ENCODE results near the gene SPO11.

SPO11 gene

DNA sequence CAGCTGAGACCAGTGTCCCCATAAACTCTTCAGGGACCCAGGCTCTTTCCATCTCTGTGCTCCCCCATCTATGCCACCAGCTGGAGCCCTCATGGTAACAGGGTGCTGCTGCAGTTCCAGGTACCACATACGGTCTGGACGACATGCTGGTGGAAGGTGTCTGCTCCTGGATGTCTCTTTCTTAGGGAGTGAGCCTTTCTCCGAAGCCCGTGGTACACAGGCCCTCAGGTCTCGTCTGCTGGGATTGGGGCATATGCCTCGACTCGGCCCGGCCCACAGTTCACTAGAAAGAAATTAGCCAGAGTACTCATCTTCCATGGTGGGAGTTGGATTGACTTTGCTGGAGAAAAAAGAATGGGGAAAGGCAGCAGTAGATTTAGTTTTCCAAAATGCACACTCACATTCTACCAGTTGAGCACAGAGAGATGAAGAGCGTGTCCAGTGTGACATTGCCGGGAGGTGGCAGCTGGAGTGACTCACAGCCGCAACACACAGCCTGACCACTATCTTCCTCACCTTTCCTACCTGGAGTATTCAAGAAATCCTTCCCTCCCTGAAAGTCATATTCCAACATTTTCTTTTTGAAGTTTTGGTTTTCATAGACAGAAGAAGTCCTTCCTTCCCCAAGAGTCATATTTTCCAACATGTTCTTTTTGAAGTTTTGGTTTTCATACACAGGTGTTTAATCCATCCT, 18.6 kb upstream of the SPO11 start:
- no peak for DNase-seq

DNA sequence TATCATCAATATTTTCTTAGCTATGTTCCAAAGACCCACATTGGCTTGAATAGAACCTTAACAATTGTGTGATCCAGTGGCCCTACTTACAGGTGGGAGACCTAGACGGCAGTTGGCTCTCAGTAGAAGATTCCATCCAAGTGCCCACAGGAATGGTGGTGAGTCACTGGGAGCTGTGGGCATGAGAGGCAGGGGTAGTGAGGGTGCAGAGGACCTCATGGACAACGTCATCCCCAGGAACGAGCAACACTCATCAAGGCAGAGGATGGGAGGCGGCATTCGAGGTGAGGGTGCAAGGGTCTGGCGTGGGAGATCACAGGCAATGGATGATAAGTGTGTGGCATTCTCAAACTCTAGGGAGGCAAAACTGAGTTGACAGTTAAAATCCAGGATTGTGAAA, 17.5 kb upstream of the SPO11 start:
- DNase-seq = no peak

DNA sequence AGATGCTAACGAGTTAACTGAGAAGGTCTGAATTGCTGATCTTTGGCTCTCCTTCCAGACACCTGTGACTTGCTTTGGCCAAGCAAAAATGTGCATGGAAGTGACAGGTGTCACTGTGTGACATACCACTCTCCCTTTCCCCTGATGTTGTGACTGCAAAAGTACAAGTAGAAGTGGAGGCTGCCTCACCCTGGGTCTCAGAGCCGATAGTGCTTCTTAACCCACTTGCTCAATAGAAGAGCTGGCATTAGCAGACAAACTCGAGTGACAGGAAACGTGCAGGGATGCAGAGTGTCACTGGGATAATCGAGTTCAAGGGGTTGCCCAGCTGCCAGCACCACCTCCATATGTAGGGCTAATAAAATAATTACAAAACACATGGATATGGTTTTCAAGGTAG, 16.4 kb upstream of the SPO11 start:
- no peak for DNase-seq

DNA sequence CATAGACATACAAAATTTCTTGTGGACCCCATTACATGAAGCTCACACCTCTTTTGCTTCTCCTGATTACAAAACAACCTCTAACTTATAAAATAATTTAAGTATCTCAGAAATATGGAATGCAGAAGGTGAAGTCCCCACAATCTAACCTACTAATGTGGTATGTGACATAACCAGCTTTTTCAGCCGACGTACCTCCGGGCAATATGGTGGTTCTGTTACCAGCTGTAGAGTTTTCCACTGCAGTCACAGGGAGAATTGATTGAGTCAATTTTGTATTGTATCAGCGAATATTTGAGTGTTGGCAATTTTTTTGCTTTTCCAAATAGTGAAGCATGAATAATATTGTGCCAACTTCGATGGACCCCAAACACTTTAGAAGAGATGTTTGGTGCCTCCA, 15.7 kb upstream of the SPO11 start:
- DNase-seq = no peak

DNA sequence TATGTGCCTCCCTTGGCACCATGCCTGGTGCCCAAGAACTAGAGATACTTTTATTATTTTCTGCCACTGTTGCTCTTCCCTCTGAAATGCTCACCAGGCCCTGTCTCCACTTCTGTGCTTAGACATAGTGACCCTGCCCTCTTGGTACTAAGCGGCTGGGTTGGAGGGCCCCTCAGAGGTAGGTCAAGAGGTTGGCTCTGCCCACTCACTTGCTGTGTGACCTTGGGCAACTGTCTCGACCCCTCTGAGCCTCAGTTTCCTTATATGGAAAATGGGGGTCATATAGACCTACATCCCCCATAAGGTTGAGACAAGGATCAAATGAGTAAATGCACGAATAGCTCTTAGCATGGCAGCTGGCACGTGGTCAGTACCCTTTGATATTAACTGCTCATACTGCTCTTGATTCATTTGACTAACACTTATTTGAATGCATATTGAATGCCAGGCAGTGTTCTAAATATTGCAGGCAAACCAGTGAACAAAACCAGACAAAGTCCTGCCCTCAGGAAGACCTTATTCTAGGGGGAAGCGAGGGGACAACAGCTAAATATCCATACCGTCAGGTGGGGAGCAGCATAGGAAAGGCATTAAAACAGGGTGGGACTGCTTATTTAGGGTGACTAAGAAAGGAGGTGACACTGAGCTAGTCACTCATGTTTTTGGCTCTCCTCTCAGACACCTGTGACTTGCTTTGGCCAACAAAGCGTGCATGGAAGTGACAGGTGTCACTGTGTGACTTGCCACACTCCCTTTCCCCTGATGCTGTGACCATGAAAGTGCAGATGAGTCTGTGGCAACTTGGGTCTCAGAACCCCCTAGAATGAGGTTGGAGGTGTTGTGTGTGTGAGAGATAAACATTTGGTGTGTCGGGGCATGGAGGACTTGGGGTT, 14.3 kb upstream of the SPO11 start:
- no peak for DNase-seq

DNA sequence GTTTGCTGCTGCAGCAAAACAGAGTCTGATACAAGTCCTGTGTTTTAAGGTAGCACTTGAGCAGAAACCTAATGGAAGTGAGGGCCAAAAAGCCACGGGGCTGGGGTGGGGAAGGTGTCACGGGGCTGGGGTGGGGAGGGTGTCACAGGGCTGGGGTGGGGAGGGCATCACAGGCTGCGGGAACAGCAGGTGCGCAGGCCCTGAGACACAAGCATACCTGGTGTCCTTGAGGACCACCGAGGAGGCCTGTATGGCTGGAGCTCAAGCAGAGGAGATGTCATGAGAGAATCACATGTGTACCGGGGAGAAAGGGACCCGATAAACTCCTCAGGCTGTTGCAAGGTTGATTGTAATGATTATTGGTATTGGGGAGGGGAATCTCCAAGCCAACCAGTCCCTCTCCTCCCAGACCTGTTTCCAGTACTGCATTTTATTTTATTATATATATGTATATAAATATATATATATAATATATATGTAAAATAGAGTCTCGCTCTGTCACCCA, 13.6 kb upstream of the SPO11 start:
- no peak for DNase-seq

DNA sequence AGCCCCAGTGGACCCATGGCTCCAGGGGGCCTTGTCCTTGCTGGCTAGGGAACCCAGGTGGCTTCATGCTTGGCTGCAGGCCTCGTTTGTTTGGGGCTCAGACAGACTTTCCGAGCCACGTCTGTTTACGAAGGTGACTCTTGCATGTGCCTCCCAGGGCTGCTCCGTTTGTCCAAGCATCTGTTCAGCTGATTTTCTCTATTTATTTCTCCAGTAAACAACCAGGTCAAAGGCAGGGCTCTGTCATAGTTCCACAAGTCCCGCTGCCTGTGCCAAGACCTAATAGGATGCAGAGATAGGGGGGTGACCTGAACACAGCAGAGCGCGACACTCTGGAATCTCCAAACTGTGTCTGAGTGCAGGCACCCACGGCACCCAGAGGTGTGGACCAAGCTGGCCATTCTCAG, 12.8 kb upstream of the SPO11 start:
- DNase-seq = no peak

DNA sequence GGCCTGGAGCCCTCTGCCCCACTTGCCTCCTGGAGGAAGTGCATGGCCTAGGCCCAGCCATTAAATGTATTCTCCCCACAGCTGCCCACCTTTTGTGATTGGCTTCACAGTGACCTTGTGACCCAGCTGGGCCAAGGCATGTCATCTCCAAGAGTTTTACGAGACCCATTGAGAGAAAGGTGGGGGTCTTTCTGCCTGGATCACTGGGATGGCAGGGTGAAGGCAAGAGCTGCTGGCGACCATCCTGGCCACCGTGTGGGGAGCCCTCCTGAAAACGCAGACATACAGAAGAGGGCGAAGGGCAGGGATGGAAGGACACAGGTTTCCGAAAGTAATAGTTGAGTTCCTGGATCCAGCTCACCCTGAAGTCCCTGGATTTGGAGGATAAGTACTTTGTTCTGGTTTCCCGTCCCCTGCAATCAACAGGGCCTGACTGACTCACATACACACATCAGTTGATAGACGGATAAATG, 12.3 kb upstream of the SPO11 start:
- DNase-seq = no peak

DNA sequence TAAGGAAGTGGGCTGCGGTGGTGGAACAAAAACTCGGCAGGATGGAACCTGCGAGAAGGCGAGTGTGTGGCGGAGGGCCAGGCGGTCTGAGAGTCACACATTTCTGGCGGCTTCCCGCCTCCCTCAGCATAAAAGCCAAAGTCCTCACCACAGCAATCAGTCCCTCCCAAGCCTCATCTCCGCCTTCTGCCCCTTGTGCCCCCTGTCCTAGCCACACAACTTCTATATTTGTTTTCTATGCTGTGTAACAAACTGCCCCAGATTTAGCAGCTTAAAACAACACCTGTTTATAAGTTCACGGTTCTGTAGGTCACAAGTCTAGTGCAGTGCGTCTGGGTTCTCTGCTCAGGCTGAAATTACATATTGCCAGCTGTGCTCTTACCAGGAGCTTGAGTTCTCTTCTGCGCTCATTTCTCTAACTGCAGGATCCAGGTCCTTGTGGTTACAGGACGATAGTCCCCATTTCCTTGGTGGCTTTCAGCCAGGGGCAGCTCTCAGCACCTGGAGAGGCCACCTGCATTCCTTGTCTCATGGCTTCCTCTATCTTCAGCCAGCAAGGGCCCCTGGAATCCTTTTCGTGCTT, 11.7 kb upstream of the SPO11 start:
- no peak for DNase-seq

DNA sequence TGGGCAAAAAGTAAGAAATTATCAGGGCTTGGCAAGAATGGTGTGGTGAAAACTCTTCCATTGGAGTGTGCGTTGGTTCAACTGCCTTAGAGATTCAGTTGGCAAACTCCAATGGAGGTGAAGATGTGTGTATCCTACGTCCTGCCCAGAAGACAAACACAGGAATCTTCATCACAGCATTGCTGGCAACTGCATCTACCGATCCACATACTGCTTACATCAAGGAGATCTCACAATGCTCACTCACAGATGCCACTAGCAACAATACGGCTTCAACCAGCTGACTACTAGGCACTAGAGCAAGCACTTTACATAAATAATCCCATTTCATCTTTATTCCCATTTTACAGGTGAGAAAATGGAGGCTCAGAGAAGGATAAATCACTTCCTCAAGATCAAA, 10.0 kb upstream of the SPO11 start:
- DNase-seq = no peak

DNA sequence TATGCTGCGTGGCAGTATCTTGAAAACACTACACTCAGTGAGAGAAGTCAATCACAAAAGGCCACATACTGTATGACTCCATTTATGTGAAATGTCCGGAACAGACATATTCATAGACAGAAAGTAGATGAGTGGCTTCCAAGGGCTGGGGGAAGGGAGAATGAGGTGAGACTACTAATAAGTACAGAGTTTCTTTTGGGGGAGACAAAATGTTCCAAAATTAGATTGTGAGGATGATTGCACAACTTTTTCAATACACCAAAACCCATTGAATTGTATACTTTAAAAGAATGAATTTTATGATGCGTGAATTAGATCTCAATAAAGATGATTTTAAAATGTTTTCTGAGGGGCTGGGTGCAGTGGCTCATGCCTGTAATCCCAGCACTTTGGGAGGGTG, 9.2 kb upstream of the SPO11 start:
- no peak for DNase-seq

DNA sequence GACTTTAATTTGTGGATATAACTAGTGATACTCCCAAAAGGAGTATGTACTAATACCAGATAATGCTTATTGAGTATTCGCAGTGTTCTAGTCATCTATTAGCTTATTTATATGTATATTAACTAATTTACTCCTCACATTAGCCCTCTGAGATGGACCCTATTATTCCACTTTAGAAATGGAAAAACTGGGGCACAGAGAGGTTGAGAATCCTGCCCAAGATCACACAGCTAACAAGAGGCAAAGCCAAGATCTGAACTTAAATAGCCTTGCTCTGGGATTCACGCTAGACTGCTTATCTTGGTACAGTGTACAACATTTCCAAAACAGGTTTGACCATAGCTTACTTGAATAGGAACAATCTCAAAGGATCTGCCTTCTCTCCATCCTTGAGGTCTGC, 8.5 kb upstream of the SPO11 start:
- no peak for DNase-seq

DNA sequence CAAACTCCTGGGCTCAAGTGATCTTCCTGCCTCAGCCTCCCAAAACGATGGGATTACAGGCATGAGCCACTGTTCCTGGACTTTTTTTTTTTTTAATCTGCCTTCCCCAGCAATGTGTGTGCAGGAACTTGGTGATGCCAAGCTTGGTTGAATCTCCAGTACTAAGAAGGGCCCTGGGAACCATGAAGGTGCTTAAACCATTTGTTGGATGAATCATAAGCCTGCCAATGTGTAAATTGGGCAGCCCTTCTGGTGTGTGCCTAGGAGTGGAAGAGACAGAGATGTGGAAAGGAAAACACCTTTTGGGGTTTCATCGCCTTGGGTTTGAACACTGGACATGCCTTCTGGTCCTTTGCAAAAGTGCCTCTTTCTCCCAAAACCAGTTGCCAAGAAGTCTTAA, 7.1 kb upstream of the SPO11 start:
- DNase-seq = no peak

DNA sequence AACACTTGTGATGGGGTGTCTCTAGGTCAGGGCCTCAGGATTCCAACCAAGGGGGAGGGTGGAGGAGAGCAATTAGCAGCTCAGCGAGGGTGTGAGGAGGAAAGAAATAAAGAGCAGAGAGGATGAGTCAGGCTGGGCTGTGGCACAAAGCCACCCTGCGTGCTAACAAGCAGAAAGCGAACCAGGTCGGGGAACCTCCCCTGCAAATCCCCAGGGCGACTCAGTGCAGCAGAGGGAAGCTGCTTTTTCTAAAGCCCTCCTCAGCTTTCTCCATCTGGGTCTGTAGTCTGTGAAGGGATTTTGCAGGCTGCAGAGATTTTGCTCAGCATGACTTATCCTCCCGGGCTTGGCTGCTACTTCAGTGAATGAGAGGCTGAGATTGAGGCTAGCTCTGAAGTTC, 6.6 kb upstream of the SPO11 start:
- no peak for DNase-seq

DNA sequence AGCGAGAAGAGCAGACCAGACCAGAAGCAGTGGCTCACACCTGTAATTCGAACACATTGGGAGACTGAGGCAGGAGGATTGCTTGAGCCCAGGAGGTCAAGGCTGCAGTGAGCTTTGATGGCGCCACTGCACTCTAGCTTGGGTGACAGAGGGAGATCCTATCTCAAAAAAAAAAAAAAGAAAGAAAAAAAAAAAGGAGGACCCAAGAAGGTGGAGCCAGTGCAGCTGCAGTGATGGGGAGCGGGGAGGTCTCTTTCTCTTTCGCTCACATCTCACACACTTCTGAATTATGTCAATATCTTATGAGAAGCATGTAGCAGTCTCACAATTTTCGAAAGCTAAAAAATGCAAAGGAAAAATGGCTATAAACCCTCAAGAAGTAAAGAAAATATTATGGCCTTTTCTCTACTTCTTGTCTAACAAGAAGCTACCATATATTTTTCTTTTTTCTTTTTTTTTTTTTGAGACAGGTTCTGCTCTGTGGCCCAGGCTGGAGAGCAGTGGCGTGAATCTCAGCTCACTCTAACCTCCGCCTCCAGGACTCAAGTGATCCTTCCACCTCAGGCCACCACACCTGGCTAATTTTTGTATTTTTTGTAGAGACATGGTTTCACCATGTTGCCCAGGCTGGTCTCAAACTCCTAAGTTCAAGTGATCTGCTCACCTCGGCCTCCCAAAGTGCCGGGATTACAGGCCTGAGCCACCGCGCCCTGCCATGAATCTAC, 3.8 kb upstream of the SPO11 start:
- no peak for DNase-seq

DNA sequence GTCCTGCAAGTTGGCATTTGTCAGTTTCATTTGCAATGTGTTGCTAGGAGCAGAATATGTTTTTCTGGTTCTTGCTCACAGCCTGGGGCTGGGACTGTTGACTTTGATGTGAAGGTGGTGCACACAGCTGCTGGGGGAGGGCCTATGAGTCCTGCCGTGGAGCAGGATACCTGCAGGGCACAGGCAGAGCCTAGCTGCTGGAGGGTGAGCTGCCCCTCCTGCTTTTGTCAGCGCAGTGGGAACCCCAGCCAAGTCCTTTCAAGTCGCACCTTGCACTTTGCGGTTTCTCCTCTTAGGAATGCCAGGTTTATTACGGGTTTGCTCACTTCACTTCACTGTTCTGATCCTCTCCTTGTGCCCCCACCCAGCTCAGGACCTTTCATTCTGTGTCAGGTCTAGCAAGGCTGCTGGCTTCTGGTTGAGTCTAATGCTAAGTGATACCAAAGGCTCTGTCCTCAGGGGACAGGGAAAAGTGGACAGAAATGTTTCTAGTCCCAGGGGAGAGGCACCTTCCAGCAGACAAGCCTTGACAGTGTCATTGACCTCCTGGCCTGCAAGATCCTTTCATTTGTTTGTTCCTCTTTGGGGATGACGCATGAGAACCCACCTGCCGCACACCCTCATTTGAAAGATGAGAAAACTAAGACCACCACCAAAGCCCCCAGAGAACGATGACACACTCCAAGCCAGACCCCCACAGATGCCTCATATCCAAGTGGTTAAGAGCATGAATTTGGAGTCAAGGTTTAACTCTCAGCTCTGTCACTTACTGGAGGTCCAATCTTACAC, 2.7 kb upstream of the SPO11 start:
- no peak for DNase-seq

DNA sequence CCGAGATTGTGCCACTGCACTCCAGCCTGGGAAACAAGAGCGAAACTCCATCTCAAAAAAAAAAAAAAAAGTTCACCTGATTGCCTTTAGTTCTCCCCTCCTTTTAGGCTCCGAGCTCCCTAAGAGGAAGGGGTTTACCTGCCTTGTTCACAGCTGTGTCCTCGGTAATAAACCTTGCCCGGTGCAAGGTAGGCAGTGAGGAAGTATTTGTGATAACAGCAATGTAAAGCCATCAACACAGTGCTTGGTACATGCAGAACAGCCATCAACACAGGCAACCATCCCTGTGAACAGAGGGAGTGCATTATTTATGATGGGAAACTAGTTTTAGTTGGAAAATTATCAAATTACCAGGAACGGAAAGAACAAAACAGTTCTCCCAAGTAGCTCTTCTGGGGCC, 1.8 kb upstream of the SPO11 start:
- no peak for DNase-seq

DNA sequence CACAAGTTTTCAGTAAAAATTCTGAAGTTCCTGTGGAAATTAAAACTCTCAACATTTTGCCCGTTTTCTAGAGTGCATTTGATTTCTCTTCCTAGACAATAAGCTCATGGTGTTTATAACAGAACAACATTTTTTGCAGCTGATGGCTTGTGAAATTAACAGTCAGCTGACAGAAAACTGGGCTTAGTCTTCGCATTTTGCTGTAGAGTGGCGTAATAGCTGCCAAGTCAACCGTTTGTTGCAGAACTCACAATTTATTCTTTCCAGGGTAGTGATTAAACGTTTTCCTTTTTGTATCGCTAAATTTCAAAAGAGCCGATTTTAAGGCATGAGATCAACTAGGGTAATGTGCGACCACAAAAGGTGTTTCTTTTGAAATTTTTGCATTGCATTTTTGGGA, 1.4 kb downstream of the SPO11 start:
- no peak for DNase-seq

DNA sequence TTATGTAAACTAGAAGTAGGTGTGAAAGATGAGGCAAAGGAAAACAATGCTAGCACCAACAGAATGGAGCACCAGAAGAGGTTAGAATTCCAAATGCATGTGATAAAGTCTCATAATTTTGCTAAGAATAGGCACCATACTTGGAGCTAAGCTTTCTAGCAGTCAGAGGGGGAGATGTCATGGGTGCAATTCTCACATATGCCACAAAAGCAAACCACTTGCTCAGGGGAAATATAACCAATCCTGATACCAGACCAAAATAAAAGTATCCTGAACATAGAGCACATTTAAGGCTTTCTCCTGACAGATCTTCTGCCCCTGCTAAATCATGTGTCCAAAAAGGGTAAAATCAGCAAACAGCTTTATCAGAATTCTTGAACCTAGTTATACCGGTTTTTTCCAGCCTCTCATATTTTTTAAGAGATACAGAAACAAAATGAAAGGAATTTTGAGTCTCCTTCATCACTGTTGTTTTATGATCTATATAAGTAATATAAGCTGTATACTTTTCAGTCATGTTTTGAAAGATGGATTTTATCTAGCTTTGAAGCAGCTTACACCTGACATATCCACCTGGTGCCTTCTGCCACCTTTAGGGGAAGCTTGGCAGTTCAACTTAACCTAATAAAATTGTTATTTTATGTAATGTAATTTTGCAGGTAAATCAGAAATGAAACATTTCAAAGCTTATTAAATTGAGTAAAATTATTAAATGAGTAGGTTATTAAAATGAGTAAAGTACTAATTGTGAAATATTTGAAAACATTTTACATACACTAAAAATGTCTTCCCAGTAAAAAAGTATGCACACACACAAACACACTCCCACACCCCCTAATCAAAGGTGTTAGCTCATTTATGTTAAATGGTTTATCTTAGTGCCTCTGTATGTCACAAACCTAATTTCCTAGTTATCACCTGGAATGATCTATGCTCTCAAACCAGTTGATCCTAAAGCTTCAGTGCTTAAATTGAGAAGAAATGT, 2.8 kb downstream of the SPO11 start:
- no peak for DNase-seq

DNA sequence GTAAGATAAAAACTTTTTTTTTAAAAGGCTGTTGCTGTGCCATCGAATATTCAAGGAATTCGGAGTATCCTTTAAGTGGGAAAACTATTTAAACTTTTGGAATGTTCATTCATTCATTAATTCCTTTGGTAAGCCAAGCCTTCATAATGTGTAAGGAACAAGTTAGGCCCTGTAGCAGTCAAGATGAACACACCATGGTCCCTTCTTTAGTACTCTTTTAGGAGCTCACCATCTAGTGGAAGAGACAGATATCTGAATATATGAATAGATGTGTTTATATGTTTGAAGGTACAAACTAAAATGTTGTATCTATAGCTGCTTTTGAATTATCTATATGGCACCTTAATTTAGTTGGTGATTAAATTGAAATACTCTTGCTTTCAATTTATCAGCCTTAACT, 5.8 kb downstream of the SPO11 start:
- DNase-seq = no peak

DNA sequence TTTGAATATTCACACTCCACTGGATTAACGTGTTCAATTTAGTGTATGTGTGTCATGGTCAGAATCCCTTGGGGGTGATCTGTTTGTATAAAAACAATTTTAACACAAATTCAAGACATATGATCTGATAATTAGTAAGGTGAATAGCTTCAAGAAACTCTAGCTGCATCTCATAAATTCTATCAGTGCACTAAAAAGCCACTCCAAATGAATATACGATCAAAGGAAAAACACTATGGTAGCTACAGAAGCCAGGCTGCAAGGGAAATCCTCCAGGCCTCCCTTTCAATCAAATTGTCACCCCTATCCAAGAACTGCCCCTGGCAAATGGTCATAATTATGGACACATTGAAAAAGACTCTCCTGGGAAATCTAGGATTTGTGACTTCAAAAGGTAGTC, 12.1 kb downstream of the SPO11 start:
- DNase-seq = no peak

Measured in amniotic stem cell (primary cell).